Frontal cortex (tissue), 4 donors: ENCODE measurements around the gene PRR11. TPM values are rescaled to one million over a fixed set of nuclear protein-coding genes. Genes with fewer than 3 reads are reported as not detected.
"Not testable (repeated sequence)": the region's sequence is repeated elsewhere in the genome, so short reads cannot be mapped to it uniquely, and the experiment has no call there.

Experiments used
- DNase-seq, 2 donors: peaks; one replicate each; pipeline ENCODE4 v3.0.0; 2012; ENCODE audit warnings: low spot score in 2 of 2
- FAIRE-seq: peaks from 2 replicates; lab custom pipeline; 2012; peaks lifted over from hg19 to GRCh38; lab: Jason Lieb, UNC
- total RNA-seq: library from RNA; depleted of rRNA; stranded (reverse); fragments of >200 nt; gene quantifications from one replicate; pipeline ENCODE4 v1.2.3, GENCODE V29; 2014
- donor health status: control.
- donor health status: control.
- donor health status: control.

The PRR11 gene
- 1.6 TPM for total RNA-seq

- no peak for FAIRE-seq
These were observed at the start of gene PRR11 for GRCh38 chr17:59155439-59156177. PRR11 (plus strand) TSS chr17:59155746; CDS start chr17:59169753, 14,007 bp downstream.

GRCh38 chr17:59105852-59106462 is 49.6 kb upstream of the PRR11 start:
- DNase-seq (peak; percentile 30 to 40), FAIRE-seq (no peak)

More at GRCh38 chr17:59155439-59156177, at the start of gene PRR11:
- DNase-seq: peak; percentile 74 to 79

- DNase-seq (peak; percentile 91 to 96), FAIRE-seq (no peak)
These were observed 48.9 kb upstream of the PRR11 start, which contains the start of gene TRIM37 for GRCh38 chr17:59106463-59107305. TRIM37 (minus strand) TSS chr17:59106880; CDS start chr17:59106461, 419 bp downstream.

- FAIRE-seq: no peak
- no peak for DNase-seq
These were observed 48.3 kb upstream of the PRR11 start for GRCh38 chr17:59107306-59107670.

- FAIRE-seq (no peak), DNase-seq (no peak)
These were observed 47.0 kb upstream of the PRR11 start for GRCh38 chr17:59108400-59109102.

- no peak for FAIRE-seq
- no peak for DNase-seq
These were observed 44.6 kb upstream of the PRR11 start for GRCh38 chr17:59110973-59111372.

- no peak for FAIRE-seq
- no peak for DNase-seq
These were observed 44.0 kb upstream of the PRR11 start for GRCh38 chr17:59111539-59111938.

- DNase-seq: no peak
- FAIRE-seq: no peak
These were observed 40.1 kb upstream of the PRR11 start for GRCh38 chr17:59115474-59115873.

- DNase-seq: no peak
- no peak for FAIRE-seq
These were observed 33.6 kb upstream of the PRR11 start for GRCh38 chr17:59121901-59122480.

- FAIRE-seq: no peak
These were observed 30.9 kb upstream of the PRR11 start for GRCh38 chr17:59124665-59125064.

GRCh38 chr17:59126809-59127417 is 28.6 kb upstream of the PRR11 start:
- DNase-seq: no peak
- FAIRE-seq: no peak

More at GRCh38 chr17:59124665-59125064, 30.9 kb upstream of the PRR11 start:
- DNase-seq: no peak

- FAIRE-seq (no peak), DNase-seq (no peak)
These were observed 25.7 kb upstream of the PRR11 start for GRCh38 chr17:59129814-59130213.

GRCh38 chr17:59131131-59131530 is 24.4 kb upstream of the PRR11 start:
- FAIRE-seq: no peak
- no peak for DNase-seq

- FAIRE-seq, DNase-seq: not testable (repeated sequence)
These were observed 17.2 kb upstream of the PRR11 start for GRCh38 chr17:59138339-59138738.

GRCh38 chr17:59139939-59140338 is 15.6 kb upstream of the PRR11 start:
- FAIRE-seq: no peak
- DNase-seq: no peak

GRCh38 chr17:59141860-59142259 is 13.7 kb upstream of the PRR11 start:
- FAIRE-seq (no peak), DNase-seq (no peak)

- no peak for FAIRE-seq
- no peak for DNase-seq
These were observed 9.9 kb upstream of the PRR11 start for GRCh38 chr17:59145571-59146096.

- no peak for DNase-seq
- FAIRE-seq: no peak
These were observed 6.5 kb upstream of the PRR11 start for GRCh38 chr17:59149051-59149450.
